Renal cortex interstitium (tissue), 15 donors: ENCODE measurements around the gene MYL3. TPM values are rescaled to one million over a fixed set of nuclear protein-coding genes. Genes with fewer than 3 reads are reported as not detected.
"Not testable (repeated sequence)": the region's sequence is repeated elsewhere in the genome, so short reads cannot be mapped to it uniquely, and the experiment has no call there.

ENCODE experiments used
- DNase-seq, 11 donors: peaks; one replicate each; pipeline ENCODE4 v3.0.0-alpha.2; 2013; ENCODE audit warnings: low read depth in 9 of 11, low spot score in 4 of 11; ENCODE audit errors: extremely low read depth in 1 of 11
- long read RNA-seq, 16 experiments: transcript quantifications; one replicate each; lab custom pipeline, GENCODE V29; 2026
- polyA plus RNA-seq, 3 donors: library from polyadenylated mRNA; unstranded; fragments of 120-200 nt; gene quantifications; one replicate each; pipeline ENCODE4 v1.2.1, GENCODE V29; 2013; ENCODE audit not compliant: insufficient read length in 3 of 3

Gene MYL3
- polyA plus RNA-seq: 10 to 100 TPM; 22.2 to 25.7 (median 22.5) TPM
- long read RNA-seq, donor 1, partial matches to known transcripts: 46 of 46 reads
- long read RNA-seq, donor 1, other reads (novel, unspliced or antisense): 0 of 46 reads
- long read RNA-seq, donor 2, partial matches to known transcripts: 34 of 35 reads
- long read RNA-seq, donor 2, other reads (novel, unspliced or antisense): 0 of 35 reads
- long read RNA-seq, donor 3, partial matches to known transcripts: 5 of 10 reads
- long read RNA-seq, donor 3, other reads (novel, unspliced or antisense): 5 of 10 reads
- long read RNA-seq, donor 4, partial matches to known transcripts: 168 of 179 reads
- long read RNA-seq, donor 4, other reads (novel, unspliced or antisense): 9 of 179 reads
- long read RNA-seq, donor 5: 0 reads
- long read RNA-seq, donor 6, partial matches to known transcripts: 63 of 68 reads
- long read RNA-seq, donor 6, other reads (novel, unspliced or antisense): 5 of 68 reads
- long read RNA-seq, donor 7, partial matches to known transcripts: 180 of 181 reads
- long read RNA-seq, donor 7, other reads (novel, unspliced or antisense): 0 of 181 reads
- long read RNA-seq, donor 8, partial matches to known transcripts: 126 of 142 reads
- long read RNA-seq, donor 8, other reads (novel, unspliced or antisense): 14 of 142 reads
- long read RNA-seq, donor 9, partial matches to known transcripts: 32 of 33 reads
- long read RNA-seq, donor 9, other reads (novel, unspliced or antisense): 0 of 33 reads
- long read RNA-seq, donor 10, partial matches to known transcripts: 58 of 60 reads
- long read RNA-seq, donor 10, other reads (novel, unspliced or antisense): 0 of 60 reads
- long read RNA-seq, donor 11, partial matches to known transcripts: 59 of 59 reads
- long read RNA-seq, donor 11, other reads (novel, unspliced or antisense): 0 of 59 reads
- long read RNA-seq, donor 12, partial matches to known transcripts: 200 of 207 reads
- long read RNA-seq, donor 12, other reads (novel, unspliced or antisense): 7 of 207 reads
- long read RNA-seq, donor 13, partial matches to known transcripts: 75 of 92 reads
- long read RNA-seq, donor 13, other reads (novel, unspliced or antisense): 15 of 92 reads
- long read RNA-seq, donor 14, partial matches to known transcripts: 124 of 131 reads
- long read RNA-seq, donor 14, other reads (novel, unspliced or antisense): 5 of 131 reads
- long read RNA-seq, donor 15, transcript MYL3-201 (7 exons, 924 nt): major isoform, 7 of 8 reads
- long read RNA-seq, donor 15, partial matches to known transcripts: 0 of 8 reads
- long read RNA-seq, donor 15, other reads (novel, unspliced or antisense): 0 of 8 reads
- long read RNA-seq, donor 16, partial matches to known transcripts: 226 of 229 reads
- long read RNA-seq, donor 16, other reads (novel, unspliced or antisense): 0 of 229 reads

DNA sequence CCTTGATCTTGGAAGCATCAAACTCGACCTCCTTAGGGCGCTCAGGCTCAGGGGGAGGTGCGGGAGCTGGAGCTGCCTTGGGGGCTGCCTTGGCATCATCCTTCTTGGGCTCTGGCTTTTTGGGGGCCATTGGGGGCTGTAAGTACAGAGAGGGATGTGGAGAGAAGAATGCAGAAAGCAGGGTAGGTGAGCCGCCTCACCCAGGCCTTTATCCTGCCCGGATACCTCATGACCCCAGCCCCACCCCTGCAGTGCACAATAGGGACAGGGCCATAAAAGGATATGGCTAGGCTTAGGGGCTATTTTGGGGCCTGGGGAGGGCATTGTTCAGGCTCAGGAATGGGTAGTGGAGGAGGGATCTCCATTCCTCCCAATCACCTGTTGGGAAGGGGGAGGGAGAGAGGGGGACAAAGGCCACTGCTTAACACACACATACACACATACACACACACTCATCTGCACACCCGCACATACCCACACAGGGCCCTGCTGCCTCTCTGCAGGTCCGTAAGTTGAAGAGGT, at the start of gene MYL3:
Gene MYL3, minus strand, starts transcription at position 184 of the 522 bp plus-strand sequence. Its CDS starts 54 bp downstream, at position 130.
- no peak for DNase-seq

DNA sequence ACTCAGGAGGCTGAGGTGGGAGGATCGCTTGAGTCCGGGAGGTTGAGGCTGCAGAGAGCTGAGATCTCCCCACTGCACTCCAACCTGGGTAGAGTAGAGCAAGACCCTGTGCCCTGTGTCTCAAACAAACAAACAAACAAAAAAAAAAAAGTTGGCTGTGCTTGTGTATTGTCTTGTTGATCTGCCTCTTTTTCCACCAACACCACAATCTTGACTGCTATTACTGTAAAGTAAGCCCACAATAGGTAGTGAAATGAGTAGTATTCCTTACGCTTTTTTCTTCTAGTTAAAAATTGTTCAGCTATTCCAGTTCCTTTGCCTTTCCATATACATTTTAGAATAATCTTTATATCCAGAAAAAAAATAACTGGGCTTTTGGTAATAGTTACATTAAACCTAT, 49.7 kb upstream of the MYL3 start:
- DNase-seq: no peak

DNA sequence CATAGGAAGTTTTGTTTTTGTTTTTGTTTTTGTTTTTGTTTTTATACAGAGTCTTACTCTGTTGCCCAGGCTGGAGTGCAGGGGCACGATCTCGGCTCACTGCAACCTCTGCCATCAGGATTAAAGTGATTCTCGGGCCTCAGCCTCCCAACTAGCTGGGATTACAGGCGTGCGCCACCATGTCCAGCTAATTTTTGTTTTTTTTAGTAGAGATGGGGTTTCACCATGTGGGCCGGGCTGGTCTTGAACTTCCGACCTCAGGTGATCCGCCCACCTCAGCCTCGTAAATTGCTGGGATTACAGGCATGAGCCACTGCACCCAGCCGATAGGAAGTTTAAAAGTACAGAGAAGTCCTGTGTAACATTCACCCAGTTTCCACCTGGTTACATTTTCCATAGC, 47.7 kb upstream of the MYL3 start:
- DNase-seq: not testable (repeated sequence)

DNA sequence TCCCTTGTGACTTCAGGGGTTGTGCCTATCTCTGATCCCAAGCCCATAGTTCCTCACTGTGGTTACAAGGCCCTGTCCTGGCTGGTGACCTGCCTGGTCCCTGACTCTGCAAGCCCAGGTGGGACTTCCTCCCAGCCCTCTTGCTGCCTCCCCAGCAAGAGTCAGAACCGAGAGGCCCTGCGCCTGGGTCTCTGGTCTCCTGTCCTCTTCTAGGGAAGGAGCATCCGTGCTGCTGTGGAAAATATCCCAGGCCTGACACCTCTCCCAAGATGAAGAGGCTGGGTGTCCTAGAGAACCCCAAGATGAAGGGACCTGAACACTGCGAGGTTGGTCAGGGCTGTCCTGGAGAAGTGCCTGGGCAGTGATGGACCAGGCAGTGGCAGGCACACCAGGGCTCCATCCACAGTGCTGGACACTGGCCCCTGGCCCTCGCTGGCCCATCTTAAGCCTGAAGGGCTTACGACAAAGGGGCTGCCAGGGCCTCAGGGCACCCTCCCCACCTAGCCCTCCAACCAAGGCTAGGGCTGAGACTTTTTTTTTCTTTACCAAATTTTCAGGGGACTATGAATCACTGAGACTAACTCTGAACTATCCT, 47.0 kb upstream of the MYL3 start:
- no peak for DNase-seq

DNA sequence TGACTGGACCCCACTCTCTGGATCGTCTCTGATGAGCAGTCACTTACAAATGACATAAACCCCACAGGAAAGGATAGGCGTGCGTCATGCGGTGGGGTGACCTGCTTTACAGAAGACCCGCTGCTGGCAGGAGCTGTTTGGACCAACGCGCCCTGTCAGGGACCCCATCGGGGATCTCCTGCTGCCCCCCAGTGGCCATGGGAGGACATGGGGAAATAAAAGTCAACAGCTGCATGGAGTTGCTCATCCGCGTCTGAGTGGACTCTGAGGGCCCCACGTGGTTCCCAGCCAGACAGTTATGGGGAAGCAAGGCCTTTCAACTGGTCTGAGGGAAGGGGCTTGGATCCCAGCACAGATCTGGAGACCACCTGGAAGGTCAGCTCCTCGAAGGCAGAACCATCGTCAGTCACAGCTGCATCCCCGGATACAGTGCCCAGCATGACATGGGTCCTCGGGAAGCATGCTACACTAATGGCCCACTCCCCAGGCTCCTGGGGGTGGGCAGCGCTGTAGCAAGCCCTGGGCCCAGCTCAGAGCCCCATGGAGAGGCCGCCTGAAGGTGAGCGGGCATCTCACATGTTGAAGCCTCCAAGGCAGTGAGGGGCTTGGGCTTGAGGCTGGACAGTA, 46.4 kb upstream of the MYL3 start:
- DNase-seq: peak; percentile 64 to 88 (median 84)

DNA sequence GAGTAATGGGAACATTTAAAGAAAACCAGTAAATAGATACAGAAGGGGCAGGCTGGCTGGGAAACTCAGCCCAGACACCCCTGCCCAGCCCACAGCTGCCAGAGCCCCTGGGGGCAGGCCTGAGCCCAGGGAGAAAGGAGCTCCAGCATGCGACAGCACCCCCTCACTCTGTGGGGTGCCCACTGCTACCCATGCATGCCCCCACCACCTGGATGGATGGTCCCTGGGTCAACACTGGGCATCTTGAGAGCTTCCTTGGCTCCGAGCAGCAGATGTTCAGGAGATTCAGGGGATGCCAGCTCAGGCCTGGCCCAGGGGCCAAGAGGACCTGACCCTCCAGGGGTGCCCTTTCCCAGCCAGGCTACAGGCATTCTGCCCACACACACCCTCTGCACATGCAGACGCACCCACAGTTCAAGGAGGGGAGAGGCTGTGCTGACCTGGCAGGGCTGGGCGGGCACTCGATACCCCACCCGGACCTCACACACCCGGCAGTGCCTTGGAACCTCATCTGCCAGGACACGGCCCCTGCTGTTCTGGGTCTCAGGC, 45.8 kb upstream of the MYL3 start:
- no peak for DNase-seq

DNA sequence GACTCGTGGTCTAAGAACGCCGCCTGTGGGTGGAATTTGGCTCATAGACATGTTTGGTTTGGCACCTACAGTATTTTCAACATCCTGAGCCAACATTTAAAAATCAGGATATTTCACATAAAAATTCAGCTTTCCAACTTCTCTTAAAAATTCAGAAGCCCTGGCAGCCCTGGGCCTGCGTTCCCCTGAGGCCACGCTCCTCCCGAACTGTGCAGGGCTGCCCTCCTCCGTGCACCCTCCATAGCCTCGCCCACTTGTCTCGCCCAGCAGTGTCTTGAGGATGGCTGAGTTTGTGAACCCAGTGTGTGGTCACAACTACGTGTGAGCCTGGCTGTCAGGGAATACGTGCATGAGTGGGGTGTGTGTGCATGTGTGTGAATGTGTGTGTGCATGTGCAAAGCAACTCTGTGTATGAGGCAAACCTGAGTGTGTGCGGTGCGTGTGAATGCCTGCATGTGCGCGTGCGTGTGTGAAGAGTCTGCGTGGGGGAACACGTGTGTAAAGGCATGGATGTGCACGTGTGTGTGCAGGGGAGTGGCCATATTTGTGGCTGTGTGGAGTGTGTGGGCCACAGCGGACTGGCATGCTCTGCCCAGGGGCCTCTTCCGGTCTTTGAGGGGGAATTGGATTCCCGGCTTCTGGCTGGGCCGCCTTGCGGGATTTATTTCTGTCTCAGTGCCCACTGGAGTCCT, 45.2 kb upstream of the MYL3 start:
- no peak for DNase-seq

DNA sequence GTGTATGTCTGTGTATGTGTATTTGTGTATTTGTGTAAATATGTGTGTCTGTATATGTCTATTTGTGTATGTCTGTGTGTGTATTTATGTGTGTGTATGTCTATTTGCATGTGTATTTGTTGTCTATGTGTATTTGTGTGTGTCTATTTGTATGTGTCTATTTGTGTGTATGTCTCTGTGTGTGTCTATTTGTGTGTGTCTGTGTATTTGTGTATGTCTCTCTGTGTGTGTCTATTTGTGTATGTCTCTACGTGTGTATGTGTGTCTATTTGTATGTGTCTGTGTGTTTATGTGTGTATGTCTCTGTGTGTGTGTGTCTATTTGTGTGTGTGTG, 44.7 kb upstream of the MYL3 start:
- no peak for DNase-seq

DNA sequence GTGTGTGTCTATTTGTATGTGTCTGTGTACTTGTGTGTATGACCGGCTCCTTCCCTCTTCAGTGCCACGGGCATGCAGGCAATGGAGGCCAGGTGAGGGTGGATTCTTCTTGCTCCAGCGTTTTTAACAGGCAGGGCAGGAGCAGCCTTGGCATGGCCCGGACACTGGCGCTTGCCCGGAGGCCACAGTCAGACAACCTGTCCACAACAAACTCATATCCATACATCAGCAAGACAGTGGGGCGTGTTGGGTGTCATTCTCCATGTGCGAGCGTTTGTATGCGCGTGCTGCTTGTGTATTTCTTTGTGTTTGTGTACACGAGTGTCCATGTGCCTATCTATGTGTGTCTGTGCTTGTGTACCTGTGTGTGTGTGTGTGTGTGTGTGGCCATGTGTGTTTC, 44.0 kb upstream of the MYL3 start:
- DNase-seq: no peak

DNA sequence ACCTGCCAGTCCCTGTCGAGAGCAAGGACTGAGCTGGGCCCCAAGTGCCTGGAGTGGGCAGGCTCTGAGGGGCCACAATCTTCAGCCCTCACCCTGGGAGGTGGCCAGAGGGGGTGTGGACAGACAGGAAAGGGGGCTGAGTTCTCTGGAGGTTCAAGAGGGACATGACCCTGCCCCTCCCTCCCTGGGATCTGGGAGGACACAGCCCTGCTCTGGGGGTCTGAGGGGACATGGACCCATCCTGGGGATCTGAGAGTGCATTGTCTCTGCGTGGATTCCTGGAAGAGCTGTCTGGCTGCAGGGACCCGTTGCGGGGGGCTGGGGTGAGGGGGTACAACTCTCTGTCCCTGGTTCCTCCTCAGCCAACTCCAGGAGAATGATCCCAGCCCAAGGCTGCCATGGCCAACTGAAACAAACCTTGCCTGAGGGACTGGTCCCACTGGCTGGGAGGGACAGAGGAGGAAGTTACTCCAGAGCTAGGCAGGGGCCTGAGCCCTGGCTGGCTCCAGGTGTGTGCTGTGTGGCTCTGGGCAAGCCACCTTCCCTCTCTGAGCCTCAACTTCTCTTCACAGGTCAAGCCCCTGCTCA, 43.3 kb upstream of the MYL3 start:
- DNase-seq: no peak

DNA sequence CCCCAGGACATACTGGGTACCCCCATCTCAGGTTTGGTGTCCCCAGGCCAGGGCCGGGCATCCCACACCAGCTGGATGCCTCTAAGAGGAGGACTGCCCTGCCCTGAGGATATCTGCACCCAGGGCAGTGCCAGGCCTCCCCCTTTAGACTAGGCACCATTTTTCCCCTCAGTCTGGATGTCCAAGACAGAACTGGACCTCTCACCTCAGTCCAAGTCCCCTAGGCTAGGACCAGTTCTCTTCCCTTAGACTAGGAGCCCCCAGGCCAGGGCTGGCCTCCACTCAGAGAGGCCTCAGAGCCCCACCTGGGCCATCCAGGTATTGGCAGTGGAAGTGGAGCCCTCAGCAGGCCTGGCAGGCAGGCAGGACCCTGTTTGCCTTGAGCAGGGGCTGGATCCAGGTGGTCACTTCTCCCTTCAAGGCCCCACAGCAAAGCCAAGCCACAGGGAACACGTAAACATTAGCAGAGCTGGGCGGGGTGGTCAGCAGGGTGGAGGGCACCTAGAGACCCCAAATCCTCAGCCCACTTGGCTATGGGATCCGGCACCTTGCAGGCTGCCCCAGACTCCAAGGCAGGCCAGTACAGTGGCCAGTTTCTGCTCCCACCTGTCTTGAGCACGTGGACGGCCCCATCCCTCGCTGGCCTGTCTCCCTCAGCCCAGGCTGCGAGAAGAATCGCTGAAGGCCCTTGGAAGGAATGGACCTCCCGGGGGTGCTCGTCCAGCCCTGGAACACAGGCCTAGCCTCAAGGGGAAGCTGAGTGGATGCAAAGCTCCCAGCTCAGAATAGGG, 42.6 kb upstream of the MYL3 start:
- no peak for DNase-seq

DNA sequence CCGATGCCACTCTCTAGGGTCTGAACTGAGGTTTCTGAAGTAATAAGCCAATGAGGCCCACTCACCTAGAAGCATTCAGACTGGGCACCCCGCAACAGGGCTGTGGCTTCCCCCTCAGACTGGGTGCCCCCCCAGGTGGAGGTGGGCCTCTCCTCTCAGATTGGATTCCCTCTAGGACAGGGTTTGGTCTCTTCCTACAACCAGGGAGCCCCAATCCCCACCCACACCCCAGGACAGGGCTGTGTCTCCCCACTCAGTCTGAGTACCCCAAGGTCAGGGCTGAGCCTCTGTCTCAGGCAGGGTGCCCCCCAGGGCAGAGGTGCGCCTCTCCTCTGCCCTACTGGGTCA, 41.9 kb upstream of the MYL3 start:
- no peak for DNase-seq

DNA sequence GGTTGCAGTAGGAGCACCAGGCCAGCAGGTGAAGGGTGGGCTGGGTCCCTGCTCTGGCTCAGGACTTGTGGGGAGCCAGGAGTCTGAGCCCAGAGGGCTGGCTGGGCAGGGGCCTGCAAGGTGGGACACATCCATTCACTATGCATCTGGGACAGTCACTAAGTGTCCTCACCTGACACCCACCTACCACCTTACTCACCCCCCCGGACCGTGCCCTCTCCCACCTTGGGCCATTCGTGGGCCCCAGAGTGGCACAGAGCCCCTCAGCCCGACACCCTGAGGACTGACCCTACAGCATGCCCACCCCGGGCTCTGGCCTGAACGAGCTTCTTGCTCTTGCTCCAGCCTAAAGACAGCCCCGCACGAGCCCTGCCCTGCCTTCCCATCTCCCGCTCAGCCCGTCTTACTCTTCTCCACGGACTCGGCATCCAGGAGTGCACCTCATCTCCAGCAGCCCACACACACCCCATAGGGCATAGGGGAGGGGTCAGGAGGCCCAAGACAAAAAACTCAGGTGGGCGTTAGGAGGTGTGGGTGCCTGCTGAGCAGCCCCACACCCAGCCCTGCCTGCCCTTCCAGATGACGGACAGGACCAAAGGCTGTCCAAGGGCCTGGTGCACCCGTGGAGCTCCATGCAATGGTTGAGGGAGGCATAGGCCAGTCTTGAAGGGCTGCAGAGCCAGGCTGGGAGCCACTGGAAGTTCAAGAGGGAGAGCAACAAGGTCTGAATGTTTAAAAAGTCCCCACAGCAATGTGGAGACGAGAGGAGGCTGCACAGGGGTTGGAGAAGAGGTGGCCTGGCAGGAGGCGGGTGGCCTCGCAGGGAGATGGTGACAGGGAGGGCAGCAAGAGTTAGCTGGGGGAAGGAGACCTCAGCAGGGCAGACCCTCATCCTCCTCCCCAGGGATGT, 41.3 kb upstream of the MYL3 start:
- DNase-seq: no peak

DNA sequence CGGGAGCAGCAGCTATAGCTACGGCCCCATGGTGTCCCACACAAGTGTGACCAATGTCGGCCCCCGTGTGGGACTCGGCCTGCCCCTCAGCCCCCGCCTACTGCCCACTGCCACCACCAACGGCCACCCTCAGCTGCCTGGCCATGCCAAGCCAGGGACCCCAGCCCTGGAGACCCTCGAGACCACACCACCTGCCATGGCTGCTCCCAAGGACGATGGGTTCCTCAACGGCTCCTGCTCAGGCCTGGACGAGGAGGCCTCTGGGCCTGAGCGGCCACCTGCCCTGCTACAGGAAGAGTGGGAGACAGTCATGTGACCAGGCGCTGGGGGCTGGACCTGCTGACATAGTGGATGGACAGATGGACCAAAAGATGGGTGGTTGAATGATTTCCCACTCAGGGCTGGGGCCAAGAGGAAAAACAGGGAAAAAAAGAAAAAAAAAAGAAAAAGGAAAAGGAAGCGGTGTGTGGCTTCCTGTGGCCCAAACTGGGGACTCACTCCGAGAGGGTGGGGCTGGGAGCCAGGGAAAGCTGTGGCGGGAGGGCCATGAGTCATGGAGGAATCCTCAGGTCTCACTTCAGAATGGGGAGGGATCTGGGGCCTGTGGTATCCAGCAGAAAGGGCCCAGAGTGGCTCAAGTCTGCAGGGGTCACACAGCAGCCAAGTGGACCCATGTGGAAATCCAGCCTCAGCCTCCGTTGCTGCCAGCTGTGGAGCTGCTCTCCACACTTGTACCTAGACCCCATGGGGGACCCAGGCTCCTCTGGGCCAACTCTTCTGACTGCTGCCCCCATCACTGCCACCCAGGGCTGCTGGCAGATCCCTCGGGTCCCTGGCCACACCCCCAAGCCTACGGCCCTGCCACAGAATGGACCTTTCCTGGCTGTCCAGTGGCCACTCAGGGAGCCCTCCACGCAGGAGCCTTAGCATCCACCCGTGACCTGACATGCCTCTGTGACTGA, 40.4 kb upstream of the MYL3 start:
- DNase-seq: no peak
